ENCODE data around the gene CCDC188.

The CCDC188 gene

DNA sequence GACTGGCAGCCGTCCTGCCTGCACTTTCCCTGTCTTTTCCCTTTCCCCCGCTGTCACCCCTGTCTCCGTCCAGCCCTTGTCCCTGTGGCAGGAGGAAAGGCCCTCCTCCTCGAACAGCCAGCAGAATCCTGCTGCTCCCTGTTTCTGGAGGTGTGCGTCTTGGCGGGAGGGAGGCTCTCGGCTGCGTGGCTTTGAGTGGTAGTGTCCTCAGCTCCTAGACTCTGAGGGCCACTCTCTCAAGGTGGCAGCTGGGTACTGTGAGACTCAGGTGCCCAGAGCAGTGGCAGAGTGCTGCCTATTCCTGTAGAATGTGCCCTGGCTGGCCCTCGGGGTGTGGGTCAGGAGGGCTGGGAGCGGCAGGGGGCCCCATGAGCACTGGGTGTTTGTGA is 44.0 kb downstream of the CCDC188 start:
- Histone ChIP-seq H3K9me2 (replicated peaks; ENCODE audit: control insufficient read depth, low read length) (no peaks in the 10 kb centered on the region), H3K4me2 (ENCODE audit: low read length) (no peak overlapping the region), H3K4me3 (ENCODE audit: low read length) (no peak overlapping the region), H3K27me3 (ENCODE audit: control insufficient read depth, low read length) (no peaks in the 10 kb centered on the region), H4K20me1 (ENCODE audit: control insufficient read depth, insufficient read depth, low read depth, low read length) (no peaks in the 10 kb centered on the region), H3K79me2 (ENCODE audit: control insufficient read depth, low read length) (peaks cover 13% of the 10 kb centered on the region), H3K36me3 (ENCODE audit: control insufficient read depth, low read length) (peaks cover 85% of the 10 kb centered on the region), H3K4me1 (ENCODE audit: control insufficient read depth, low read length) (0 out of 2 replicates have a peak, but pooled peaks cover 1% of the 10 kb centered on the region), H3F3A (ENCODE audit: control insufficient read depth, insufficient read depth) (peaks cover 13% of the 10 kb centered on the region), H3K27ac (ENCODE audit: low read depth, low read length) (no peak overlapping the region), H3K9me3 (ENCODE audit: control insufficient read depth, insufficient read depth, low read length) (no peaks in the 10 kb centered on the region)
- no peak for TF ChIP-seq EZH2phosphoT487 (IDR thresholded peaks at IDR 0.05; ENCODE audit: borderline replicate concordance, low read length)
- TF ChIP-seq, protein P1, sequence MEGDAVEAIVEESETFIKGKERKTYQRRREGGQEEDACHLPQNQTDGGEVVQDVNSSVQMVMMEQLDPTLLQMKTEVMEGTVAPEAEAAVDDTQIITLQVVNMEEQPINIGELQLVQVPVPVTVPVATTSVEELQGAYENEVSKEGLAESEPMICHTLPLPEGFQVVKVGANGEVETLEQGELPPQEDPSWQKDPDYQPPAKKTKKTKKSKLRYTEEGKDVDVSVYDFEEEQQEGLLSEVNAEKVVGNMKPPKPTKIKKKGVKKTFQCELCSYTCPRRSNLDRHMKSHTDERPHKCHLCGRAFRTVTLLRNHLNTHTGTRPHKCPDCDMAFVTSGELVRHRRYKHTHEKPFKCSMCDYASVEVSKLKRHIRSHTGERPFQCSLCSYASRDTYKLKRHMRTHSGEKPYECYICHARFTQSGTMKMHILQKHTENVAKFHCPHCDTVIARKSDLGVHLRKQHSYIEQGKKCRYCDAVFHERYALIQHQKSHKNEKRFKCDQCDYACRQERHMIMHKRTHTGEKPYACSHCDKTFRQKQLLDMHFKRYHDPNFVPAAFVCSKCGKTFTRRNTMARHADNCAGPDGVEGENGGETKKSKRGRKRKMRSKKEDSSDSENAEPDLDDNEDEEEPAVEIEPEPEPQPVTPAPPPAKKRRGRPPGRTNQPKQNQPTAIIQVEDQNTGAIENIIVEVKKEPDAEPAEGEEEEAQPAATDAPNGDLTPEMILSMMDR (IDR thresholded peaks at IDR 0.05; ENCODE audit: low read depth, low read length, poor library complexity, severe bottlenecking): no peak

DNA sequence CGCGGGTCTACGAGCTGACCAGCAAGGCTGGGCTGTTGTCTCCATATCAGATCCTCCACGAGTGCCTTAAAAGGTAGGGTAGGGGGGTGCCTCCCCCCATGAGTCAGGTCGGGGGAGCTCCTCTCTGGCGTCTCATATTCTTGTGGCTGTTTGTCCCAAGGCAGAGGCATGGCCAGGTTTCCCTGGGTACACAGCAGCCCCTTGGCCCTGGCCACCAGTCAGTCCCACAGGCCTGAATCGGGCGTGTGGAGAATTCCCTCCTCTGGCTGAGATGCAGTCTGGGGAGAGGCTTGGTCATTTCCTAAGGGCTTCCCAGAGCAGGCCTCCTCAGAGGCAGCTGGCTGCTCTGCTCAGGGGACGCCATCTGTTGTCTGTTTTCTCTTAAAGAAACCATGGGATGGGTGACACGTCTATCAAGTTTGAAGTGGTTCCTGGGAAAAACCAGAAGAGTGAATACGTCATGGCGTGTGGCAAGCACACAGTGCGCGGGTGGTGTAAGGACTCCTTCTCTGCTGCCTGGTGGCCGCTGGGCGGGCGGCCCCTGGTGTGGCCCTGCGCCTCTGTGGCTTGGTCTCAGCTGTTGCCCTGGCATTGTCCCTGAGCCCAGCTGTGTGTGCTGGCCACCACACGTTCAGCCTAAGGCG is 44.5 kb downstream of the CCDC188 start:
- no peaks in the 10 kb centered on the region for H3K9me3 ChIP-seq (ENCODE audit: control insufficient read depth, insufficient read depth, low read length)
- TF ChIP-seq, protein P1 (IDR thresholded peaks at IDR 0.05; ENCODE audit: low read depth, low read length, poor library complexity, severe bottlenecking): no peak
- TF ChIP-seq EZH2phosphoT487 (IDR thresholded peaks at IDR 0.05; ENCODE audit: borderline replicate concordance, low read length): no peak
- peaks cover 87% of the 10 kb centered on the region for H3K36me3 ChIP-seq (ENCODE audit: control insufficient read depth, low read length)
- H3K27ac ChIP-seq (ENCODE audit: low read depth, low read length): no peak overlapping the region
- H3K4me3 ChIP-seq (ENCODE audit: low read length): no peak overlapping the region
- no peaks in the 10 kb centered on the region for H3K27me3 ChIP-seq (ENCODE audit: control insufficient read depth, low read length)
- H4K20me1 ChIP-seq (ENCODE audit: control insufficient read depth, insufficient read depth, low read depth, low read length): no peaks in the 10 kb centered on the region
- peaks cover 16% of the 10 kb centered on the region for H3K79me2 ChIP-seq (ENCODE audit: control insufficient read depth, low read length)
- peaks cover 13% of the 10 kb centered on the region for H3F3A ChIP-seq (ENCODE audit: control insufficient read depth, insufficient read depth)
- no peaks in the 10 kb centered on the region for H3K9me2 ChIP-seq (replicated peaks; ENCODE audit: control insufficient read depth, low read length)
- no peak overlapping the region for H3K4me2 ChIP-seq (ENCODE audit: low read length)
- no peaks in the 10 kb centered on the region for H3K4me1 ChIP-seq (ENCODE audit: control insufficient read depth, low read length)

DNA sequence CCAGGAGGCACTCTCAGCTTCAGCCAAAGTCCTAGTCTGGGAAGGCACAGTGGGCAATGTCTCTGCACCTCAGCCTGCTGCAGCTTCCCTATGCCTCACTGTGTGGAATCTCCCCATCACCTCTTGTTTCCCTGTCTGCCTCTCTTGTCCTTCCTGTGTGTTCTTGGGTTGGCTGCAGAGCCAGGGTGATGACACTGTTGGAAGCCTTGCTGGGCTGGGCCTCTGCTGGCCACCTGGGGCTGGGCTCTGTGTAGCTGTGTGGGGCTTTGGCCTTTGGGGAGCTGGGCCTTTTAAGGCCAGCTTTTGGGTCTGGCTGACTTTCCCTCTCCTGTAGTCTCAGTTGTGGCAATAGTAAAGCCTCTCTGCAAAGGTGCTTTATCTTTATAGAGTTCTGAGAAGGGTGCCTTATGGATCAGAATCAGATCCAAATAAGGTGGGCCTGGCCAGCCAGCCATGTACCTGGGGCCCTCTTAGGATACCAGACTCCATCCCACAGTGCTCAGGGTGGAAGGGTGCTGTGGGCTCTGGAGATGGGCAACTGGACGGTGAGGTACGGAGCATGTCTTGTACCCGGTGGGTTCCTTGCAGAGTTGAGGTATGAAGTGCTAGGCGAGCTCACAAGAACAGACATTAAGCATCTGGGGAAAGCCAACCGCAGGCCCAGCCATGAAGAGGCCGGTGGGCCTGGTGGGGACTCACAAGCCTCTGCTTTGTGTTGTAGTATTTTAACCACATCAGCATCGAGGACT is 45.2 kb downstream of the CCDC188 start:
- H3K36me3 ChIP-seq (ENCODE audit: control insufficient read depth, low read length): peaks cover 87% of the 10 kb centered on the region
- H3K27ac ChIP-seq (ENCODE audit: low read depth, low read length): no peak overlapping the region
- H3K27me3 ChIP-seq (ENCODE audit: control insufficient read depth, low read length): no peaks in the 10 kb centered on the region
- no peak overlapping the region for H3K4me3 ChIP-seq (ENCODE audit: low read length)
- H3K4me1 ChIP-seq (ENCODE audit: control insufficient read depth, low read length): no peaks in the 10 kb centered on the region
- H3F3A ChIP-seq (ENCODE audit: control insufficient read depth, insufficient read depth): peaks cover 8% of the 10 kb centered on the region
- H3K4me2 ChIP-seq (ENCODE audit: low read length): no peak overlapping the region
- no peak for TF ChIP-seq EZH2phosphoT487 (IDR thresholded peaks at IDR 0.05; ENCODE audit: borderline replicate concordance, low read length)
- TF ChIP-seq, protein P1 (IDR thresholded peaks at IDR 0.05; ENCODE audit: low read depth, low read length, poor library complexity, severe bottlenecking): no peak
- H4K20me1 ChIP-seq (ENCODE audit: control insufficient read depth, insufficient read depth, low read depth, low read length): no peaks in the 10 kb centered on the region
- peaks cover 19% of the 10 kb centered on the region for H3K79me2 ChIP-seq (ENCODE audit: control insufficient read depth, low read length)
- no peaks in the 10 kb centered on the region for H3K9me2 ChIP-seq (replicated peaks; ENCODE audit: control insufficient read depth, low read length)
- H3K9me3 ChIP-seq (ENCODE audit: control insufficient read depth, insufficient read depth, low read length): no peaks in the 10 kb centered on the region

All from DOHH2 (cell line).